T1000 (cell line): ENCODE data around the gene SPINK8.
A peak's percentile ranks its signal among the peaks of the same experiment; 100 is the strongest.

Experiments
- DNase-seq: peaks from one replicate; lab custom pipeline; 2025; ENCODE audit warnings: mixed read lengths; lab: John Stamatoyannopoulos, UW

The SPINK8 gene

DNA sequence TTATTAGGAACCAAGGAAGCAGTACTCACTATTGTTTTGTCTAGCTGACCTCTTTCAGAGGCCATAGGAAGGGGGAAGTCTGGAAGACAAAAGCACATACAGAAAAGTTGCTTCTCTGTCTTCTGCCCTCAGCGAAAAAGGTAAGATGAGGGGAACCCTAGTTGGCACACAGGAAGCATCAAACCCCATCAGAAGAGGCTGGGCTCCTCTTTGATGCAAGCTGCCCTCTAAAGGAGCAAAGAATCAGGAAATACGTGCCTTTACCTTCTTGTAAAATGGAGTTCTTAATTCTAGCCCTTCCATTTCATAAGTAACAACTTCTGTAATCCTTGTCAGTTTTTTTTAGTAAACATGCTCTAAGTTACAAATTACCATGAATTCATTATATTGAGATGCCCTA, 12.5 kb downstream of the SPINK8 start:
- DNase-seq = no peak

DNA sequence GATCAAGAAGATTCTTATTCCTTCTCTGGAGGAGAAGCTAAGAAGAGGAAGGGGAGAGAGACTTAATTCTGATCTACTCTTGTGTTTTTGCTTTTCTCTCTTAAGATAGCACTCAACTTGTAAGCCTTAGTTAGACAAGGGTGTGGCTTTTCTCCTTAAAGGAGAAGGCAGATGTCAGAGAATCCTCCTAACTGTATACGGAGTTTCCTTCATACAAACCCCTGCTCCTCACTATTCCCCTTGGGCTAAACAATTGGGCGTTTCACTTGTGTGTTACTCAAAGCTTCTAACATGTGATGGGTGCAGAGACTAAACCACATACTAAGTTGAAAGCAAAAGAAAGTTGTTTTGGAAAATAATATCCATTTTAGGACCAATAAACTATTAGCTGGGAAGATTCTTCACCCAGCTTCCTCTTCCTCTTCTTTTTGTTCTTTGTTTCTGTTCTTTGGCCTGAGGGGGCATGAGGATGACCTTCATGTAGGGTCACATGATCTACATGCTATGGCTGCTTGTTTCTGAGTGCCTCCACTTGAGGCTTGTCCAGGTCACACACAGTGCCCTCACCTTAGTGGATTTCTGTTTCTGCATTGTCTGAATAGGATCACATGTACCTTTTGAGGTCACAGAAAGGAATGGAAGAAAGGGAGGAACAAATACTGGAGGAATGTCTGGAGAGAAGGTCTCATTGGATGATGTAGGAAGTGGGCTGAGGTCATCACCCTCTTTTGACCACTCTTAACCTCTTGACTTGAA, 14.6 kb downstream of the SPINK8 start:
- DNase-seq = no peak

DNA sequence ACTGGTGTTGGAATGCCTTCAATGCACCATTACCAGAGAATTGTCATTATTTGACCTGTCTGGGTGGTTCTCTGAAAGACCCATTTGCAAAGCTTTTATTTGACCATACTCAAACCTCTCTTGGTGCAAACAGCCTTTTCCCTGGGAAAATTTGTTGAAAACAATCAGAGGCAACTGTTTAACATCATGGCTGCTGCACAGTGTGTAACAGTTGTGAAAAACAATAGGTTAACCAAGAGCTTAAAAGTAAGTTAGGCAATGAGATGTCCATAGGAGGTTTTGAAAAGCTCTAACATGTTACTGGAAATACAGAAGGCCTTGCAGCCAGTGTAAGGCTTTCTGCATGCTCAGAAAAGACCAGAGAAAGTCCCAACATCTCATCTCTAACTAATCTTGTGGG, 18.9 kb downstream of the SPINK8 start:
- no peak for DNase-seq

DNA sequence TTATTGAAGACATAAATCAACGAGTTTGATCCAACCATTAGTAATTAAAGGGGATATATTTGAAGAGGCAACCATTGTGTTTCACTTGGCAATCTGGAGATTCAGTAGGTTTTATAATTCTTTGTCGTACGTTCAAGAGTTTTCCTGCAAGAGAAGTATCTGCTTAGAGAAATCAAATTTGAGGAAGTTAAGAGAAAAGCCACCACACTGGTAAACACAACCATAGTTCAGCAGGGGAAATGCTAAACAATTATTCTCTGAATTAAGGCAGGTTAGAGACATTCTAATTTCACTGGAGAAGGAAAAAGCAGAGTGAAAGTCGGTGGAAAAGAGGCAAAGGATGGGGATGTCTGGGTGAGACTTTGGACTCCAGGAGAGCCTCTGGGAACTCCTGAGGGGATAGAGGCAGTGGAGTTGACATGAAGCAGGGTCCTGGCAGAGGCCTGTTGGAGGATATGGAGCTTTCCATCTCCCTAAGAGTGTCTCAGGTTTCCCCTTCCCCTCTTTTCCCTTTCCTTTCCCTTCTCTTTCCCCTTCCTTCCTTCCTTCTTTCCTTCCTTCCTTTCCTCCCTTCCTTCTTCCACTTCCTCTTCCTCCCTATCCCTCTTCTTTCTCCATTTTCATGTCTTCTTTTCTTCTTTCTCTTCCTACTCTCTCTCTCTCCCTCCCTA, 26.5 kb downstream of the SPINK8 start:
- no peak for DNase-seq

DNA sequence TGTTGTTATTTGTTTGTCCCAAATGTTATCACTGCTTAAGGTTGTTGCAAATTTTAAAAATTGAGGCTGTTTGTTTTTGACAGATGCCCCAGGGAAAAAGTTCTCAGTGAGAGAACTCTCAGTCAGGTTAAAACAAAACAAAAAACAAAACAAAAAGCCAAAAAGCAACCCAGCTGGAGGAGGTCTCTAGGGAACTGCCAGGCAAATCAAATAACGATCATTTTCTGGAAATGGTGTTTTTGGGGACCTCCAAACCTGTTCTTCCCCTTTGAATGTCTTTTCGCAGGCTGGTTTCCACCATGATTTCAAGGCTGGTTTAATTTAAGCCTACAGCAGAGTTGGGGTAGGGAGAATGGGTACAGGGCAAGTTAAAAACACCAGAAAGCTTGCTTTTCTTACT, 27.2 kb downstream of the SPINK8 start:
- no peak for DNase-seq

DNA sequence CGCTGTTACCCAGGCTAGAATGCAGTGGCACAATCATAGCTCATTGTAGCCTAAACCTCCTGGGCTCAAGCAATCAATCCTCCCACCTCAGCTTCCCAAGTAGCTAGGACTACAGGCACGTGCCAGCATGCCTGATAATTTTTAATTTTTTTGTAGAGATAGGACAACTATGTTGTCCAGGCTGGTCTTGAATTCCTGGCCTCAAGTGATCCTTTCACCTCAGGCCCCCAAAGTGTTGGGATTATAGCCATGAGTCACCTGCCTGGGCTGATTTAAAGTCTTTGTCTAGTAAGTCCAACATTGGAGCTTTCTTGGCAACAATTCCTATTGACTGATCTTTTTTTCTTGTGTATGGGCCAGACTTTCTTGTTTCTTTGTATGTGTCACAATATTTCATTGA, 28.1 kb downstream of the SPINK8 start:
- no peak for DNase-seq

DNA sequence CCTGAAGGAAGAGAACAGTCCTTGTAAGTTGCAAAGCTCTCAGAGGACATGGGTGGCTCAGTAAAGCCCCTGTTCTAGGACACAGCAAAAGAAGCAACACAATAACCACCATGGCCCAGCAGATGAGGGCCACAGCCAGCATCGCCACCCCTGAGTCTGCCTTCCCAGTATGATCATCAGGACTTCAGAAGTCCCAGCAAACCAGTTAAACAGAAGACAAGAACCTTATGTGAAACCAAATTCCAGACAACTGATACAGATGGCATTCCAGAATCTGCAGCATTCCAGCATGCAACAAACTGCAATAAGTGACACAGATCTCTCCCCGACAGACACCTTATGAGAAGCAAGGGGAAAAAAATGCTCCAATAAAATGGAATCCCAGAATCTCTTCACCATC, 30.4 kb downstream of the SPINK8 start:
- no peak for DNase-seq

DNA sequence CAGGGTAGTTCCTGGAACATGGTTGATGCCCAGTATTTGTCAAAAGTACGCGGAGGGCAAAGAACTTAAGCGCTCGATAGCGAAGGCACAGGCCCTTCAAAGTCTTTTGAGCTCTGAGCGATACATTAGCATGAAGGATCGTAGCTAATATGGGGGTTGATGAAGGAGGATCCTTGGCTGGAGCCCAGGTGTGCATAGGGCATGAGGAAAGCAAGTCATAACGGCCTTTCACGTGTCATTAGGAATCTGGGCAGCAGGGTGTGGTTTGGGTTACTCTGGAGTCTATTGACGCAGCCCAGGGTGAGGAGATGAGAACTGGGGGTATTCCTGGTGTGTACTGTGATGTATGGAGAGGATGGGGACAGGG, 31.7 kb downstream of the SPINK8 start:
- no peak for DNase-seq

DNA sequence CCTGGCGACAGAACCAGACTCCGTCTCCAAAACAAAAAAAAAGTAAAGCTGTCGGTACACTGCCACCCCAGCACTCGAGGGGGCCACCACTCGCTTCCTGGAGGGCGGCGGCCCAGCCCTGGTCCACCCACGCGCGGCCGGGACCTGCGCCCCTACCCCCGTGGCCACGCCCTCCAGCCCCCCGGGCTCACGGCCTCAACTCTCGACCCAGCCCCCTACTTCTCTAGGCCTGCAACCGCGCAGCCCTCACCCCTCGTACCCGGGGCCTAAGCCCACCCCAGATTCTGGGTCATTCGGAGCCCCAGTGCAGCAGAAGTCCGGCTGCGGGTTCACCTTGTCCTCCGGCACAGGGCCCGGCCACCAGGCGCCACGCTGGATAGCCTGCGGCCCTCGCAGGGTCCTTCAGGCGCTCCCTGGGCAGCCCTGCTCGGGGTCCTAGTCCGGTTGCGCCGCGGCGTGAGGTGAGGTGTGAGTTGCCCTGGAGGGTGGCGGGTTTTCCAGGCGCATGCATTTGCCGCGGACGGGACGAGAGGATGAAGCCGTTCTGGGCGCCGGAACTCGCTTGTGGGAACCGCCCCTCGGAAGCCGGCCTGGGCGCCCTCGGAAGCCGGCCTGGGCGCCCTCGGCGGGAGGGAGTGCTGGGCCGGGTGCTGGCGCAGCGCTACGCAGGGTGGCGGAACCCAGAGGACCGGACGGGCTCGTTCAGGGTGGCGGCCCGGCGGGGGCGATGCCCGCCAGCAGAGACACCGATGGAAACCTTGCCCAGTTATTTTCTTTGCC, 32.3 kb downstream of the SPINK8 start, which contains the start of gene NME6:
Gene NME6 (minus strand): TSS at position 348 of the 780 bp plus-strand sequence.
- DNase-seq = peak; percentile 89

DNA sequence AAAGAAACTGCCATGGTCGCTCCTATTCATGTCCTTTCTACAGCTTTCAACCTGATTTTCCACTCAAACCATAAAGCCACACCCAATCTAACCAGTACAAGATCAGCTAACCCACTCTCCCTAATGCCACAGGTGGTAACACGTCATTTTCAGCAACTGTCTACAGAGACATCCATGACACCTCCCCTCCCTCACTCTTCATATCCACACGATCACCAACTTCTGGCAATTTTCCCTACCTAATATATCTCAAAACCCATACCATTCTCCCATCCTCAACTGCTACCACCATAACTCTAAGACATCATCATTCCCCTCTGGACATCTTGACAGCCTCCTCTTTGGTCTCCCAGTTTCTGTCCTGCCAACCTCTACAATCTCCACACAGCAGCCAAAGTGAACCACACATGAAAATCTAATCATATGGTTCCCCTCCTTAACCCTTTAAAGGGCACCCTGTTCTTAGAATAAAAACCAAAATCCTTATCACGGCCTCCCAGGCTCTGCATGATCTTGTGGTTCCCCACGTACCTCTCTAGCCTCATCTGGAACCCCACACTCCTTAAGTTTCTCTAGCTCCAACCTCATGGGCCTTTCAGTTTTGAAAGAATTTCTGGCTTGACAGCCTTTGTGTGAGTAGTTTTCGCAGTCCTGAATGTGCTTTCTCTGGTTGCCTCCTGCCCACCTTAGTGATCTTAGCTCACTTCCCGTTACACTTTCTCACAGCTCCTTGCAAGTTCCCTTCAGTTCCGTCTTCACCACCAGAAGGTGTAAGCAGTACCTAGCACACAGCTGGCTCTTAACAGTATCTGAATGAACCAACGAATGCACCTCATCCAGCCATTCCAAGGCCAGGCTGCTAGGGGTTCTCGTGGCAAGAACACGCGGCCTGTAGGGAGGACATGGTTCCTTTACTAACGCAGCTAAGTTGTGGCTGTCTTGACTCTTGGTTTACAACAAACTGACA, 33.4 kb downstream of the SPINK8 start:
- DNase-seq = no peak

DNA sequence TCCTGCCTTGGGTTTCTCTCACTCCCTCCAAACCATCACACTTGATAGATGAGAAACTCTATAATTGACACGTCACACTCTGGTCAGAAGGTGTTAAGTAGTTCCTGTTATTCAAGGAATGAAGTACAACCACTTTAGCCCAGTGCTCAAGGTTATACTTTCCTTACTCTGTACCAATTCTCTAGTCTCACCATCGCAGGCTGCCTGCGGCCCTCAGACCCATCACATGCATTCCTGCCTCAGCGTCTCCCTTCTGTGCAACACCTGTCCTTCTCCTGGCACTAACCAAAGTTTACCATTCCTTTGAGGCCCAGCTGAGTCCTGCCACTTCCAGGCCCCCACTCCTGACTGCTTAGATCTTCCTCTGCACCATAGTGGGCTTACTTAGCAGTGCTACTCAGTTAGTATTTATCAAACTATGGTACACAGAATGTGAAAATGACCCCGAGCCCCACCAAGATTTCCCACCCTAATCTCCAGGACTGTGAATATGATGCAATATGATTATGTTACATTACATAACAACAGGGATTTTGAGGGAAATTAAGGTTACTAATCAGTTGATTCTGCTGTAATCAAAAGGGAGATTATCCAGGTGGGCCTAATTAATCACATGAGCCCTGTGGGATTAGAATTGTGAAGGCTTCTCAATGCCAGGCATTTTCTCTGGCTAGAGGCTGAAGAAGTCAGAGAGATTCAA, 36.2 kb downstream of the SPINK8 start:
- DNase-seq = no peak

DNA sequence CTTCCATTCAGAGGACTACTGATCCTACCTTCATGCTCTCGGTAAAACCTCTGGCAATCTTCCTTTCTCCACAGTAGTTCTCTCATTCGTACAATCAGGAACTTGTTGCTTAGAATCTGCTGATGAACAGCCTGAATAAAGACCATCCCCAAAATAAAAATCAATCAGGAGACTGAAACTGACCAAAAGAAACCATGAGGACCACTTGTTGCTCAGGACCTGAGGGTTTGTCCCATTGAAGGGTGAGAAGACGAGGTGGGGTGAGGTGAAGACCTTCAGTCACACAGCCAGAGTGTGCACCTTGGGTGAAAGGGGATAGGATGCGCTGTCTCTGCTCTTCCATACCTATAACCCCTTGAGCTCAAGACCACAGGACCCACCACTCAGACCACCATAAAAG, 36.8 kb downstream of the SPINK8 start:
- no peak for DNase-seq

DNA sequence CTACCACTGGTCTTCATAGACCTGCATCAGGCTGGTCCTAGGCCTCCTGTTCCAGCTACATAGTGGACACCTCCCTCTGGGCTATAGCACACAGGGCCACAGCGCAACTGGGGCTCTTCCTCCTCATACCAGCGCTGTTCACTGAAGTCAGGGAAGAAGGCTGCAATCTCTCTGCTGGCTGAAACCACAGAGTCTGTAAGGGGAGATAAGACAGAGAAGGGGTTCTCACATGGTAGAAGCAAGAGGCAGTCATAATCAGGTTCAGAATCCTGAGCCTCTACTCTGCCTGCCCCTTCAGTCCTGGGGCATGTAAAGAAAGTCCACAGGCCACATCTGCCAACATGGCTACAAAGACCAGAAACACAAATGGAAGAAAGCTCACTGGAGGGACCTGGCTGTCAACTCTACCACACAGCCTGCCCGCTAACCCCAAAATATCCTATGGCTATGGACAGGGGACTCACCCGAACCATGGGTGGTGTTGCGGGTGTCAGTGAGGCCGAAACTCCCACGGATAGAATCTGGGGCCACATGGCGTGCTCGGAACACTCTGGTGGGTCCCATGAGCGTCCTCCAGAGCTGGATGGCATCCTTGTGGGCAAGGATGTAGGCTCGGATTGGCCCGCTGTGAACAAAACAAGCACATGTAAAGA, 38.7 kb downstream of the SPINK8 start:
- no peak for DNase-seq

DNA sequence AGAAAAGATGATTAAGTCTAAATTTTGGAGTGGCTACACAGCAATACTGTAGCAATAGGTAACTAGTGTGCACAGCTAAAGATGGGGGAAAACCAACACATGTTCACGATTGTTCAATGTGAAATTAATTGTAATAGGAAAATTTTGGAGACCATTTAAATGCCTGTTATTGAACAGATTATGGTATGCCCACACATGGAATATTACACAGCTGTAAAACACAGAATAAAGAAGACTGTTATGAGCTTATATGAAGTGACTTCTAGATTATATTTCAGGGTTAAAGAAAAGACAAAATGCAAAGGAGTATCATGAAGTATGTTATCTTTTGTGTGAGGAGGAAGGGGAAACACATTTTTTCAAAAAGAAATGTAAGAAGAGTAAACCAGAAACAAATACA, 43.8 kb downstream of the SPINK8 start:
- DNase-seq = no peak

DNA sequence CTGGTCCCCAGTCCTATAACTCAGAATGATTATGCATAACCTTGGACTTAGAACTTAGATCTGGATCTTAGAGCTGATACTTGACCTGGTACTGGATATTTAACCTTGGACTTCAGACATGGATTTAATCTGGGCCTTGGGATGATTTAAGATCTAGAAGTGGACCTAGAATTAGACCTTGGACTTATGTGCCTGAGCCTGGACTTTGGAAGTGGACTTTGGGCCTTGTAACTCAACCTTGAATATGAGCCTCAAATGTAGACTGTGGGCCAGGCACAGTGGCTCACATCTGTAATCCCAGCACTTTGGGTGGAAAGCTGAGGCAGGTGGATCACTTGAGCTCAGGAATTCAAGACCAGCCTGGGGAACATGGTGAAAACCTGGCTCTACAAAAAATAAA, 46.4 kb downstream of the SPINK8 start:
- no peak for DNase-seq

DNA sequence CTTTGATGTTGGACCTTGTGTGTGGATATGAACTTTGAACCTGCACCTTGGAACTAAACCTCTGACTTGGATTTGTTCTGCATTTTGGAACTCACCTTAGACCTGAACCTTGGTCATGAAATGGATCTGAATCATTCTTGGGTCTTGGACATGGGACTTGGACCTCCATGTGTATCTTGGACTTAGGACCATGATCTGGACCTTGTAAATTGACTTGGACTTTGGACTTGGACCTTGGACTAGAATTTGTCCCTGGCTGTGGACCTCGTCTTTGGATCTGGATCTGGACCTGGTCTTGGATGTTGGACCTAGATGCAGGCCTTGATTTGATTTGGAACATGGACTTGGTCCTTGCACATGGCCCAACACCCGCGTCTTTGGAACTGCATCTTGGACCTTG, 47.2 kb downstream of the SPINK8 start:
- no peak for DNase-seq

DNA sequence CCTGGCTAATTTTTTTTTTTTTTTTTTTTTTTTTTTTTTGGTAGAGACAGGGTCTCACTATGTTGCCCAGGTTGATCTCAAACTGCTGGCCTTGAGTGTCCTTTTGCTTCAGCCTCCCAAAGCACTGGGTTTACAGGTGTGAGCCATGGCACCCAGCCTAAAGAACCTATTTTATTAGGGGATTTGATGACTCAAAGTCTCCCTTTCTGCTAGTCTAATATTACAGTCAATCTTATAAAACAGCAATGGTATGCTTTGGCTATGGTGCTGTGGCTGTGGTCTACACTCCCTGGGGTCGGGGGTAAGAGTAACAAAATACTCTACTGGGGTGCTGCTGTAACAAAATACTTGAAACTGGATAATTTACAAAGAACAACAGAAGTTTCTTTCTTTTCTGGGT, 47.8 kb downstream of the SPINK8 start:
- DNase-seq = no peak

DNA sequence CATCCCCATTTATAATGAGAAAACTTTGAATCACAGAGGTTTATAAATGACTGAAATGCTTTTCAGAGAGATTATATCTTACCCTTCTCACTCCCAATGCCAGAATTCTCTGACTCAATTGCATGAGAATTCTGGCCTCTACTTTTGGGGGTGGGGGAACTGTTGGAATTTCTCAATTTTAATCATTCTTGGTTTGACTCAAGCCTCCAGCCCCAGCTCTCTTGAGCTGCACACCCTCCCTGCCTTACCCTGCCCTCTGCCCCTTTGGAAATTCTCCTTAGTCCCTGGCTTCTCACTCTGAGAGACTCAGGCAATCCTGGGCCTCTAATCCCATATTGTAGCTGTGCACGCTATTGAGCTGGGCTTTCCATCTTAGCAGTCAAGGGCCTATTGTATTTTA, 48.3 kb downstream of the SPINK8 start:
- DNase-seq = no peak

DNA sequence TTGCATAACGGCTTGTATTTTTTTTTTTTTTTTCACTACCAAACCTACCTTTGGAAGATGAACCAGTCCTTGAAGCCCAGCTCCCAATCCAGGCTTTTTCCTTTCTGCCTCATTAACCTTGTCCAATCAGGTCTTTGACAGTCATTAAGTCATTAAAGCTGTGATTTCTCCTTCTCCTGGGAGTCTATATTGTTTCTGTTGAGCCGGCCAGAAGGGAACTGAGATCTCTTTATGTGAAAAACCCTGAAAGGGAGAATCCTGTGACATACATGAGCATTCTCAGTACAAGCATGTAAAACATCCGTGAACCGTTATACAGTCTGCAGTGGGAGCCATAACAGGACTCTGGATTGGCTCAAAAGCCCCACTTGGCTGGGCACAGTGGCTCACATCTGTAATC, 52.6 kb downstream of the SPINK8 start:
- DNase-seq = no peak

DNA sequence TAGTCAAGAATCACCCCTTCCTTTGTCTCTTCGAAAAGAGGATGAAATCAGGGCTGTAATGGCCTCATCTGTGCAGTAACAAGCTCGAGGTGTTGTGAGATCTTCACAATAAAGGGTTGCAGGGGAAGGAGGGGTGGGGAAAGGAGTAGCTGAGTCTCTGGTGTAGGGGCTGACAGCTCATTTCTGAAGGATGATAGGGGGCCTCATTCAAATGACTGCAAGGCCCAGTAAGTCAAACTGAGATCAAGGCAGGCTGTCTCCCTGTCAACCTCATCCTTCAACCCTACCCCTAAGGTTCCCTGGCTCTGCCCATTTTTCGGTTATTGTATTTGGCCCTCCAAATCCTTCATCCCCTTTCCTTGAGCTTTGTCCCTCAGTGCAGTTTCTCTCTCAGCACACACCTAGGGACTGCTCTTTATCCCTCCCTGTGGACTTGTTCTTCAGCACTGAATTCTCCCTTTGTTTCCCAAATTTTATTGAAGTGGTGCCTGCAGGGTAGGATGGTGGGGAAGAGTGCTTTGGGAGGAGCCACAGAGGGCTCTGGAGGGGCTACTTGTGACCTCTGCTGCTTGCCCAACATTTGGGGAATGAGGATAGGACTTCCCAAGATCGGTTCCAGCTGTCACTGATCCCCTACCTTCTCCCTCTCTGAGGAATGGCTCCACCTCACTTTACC, 54.4 kb downstream of the SPINK8 start:
- DNase-seq = no peak
